Measurements from ENCODE around the gene AHSG.

DNA sequence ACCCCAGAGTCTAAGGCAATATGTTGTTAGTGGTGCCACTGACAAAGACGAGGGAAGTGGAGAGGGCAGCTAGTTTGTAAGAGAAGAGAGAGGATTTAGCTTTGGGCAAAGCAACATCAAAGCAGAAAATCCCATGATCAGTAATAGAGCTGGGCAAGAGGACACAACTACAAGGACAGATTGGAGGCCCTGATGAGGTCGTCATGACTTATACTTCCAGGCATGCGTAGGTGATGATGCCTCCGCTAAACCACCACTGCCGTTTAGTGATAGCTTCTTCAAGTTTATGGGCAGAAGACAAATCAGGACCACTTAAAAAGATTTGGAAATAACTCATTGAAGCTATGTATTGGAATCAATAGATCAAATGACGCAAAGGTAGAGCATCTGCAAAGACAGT lies 55.6 kb downstream of the AHSG start:
- TF ChIP-seq BHLHE40 (IDR thresholded peaks at IDR 0.05; ENCODE audit: borderline replicate concordance) (no peak), LEF1 (IDR thresholded peaks at IDR 0.05; ENCODE audit: borderline replicate concordance) (no peak), SUZ12 (IDR thresholded peaks at IDR 0.05) (no peak), FOXA1 (IDR thresholded peaks at IDR 0.05) (no peak), L3MBTL2 (conservative IDR thresholded peaks at IDR 0.05) (no peak), ZNF384 (IDR thresholded peaks at IDR 0.05) (no peak), ELF4 (IDR thresholded peaks at IDR 0.05) (no peak), TARDBP (IDR thresholded peaks at IDR 0.05) (no peak), SP1 (IDR thresholded peaks at IDR 0.05) (no peak), HDGF (IDR thresholded peaks at IDR 0.05; ENCODE audit: borderline replicate concordance) (no peak), FOXK2 (IDR thresholded peaks at IDR 0.05) (no peak)
- TF ChIP-seq, protein P1, sequence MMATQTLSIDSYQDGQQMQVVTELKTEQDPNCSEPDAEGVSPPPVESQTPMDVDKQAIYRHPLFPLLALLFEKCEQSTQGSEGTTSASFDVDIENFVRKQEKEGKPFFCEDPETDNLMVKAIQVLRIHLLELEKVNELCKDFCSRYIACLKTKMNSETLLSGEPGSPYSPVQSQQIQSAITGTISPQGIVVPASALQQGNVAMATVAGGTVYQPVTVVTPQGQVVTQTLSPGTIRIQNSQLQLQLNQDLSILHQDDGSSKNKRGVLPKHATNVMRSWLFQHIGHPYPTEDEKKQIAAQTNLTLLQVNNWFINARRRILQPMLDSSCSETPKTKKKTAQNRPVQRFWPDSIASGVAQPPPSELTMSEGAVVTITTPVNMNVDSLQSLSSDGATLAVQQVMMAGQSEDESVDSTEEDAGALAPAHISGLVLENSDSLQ (IDR thresholded peaks at IDR 0.05), result no peak

Data from HEK293T (cell line).